Adipose tissue (tissue), 3 donors: ENCODE data around the gene LSP1. TPM values are rescaled to one million over a fixed set of nuclear protein-coding genes. Genes with fewer than 3 reads are reported as not detected.
"Not testable (repeated sequence)": the region's sequence is repeated elsewhere in the genome, so short reads cannot be mapped to it uniquely, and the experiment has no call there.

ENCODE experiments used
- H3K27ac ChIP-seq: one replicate; pipeline ENCODE4 v1.5.1; 2013; ENCODE audit warnings: low read depth, low read length
- WGBS, 3 donors: extraction: QIAGEN DNeasy Blood & Tissue Kit; methylation state at CpG; one replicate each; pipeline ENCODE4 v1.1.7; 2013; 5-methylcytosine and 5-hydroxymethylcytosine counted together
- polyA plus RNA-seq, 3 donors: library from polyadenylated mRNA; stranded (reverse); fragments of 200-250 nt; gene quantifications; one replicate each; pipeline ENCODE4 v1.2.3, GENCODE V29; 2013
- donor health status: healthy with polysubstance abuse.
- donor health status: Bipolar disorder and iron deficiency.
- donor health status: healthy.

LSP1 gene
- polyA plus RNA-seq, 3 donors, result 5.2 to 187 (median 40.4) TPM

- WGBS, 3 donors, result 65 to 71% (median 67%) methylated on average over 28 to 34 of the region's 34 CpGs
- H3K27ac ChIP-seq, result no peak overlapping the region
Observed at GRCh38 chr11:1869427-1870325, 16.8 kb downstream of the LSP1 start.

- H3K27ac ChIP-seq, result no peak overlapping the region
- 60 to 73% (median 64%) methylated on average over 12 of the region's 12 CpGs for WGBS, 3 donors
Observed at GRCh38 chr11:1870326-1870696, 17.4 kb downstream of the LSP1 start.

GRCh38 chr11:1870721-1871466 is 18.0 kb downstream of the LSP1 start:
- H3K27ac ChIP-seq, result no peak overlapping the region
- 37 to 57% (median 40%) methylated on average over 48 to 50 of the region's 50 CpGs for WGBS, 3 donors

- 77 to 83% (median 81%) methylated on average over 15 of the region's 15 CpGs for WGBS, 3 donors
- no peak overlapping the region for H3K27ac ChIP-seq
Observed at GRCh38 chr11:1871531-1871930, 18.6 kb downstream of the LSP1 start.

GRCh38 chr11:1872267-1872985 is 19.5 kb downstream of the LSP1 start:
- 67 to 81% (median 80%) methylated on average over 24 to 25 of the region's 25 CpGs for WGBS, 3 donors
- no peak overlapping the region for H3K27ac ChIP-seq

- WGBS, 3 donors, result 29 to 58% (median 37%) methylated on average over 10 to 11 of the region's 11 CpGs
- H3K27ac ChIP-seq, result no peak overlapping the region
Observed at GRCh38 chr11:1873048-1873812, 20.3 kb downstream of the LSP1 start.

GRCh38 chr11:1873813-1874150 is 20.9 kb downstream of the LSP1 start:
- H3K27ac ChIP-seq, result not testable (repeated sequence)
- 67 to 91% (median 85%) methylated on average over 10 to 17 of the region's 17 CpGs for WGBS, 3 donors

GRCh38 chr11:1874441-1875092 is 21.7 kb downstream of the LSP1 start:
- not testable (repeated sequence) for H3K27ac ChIP-seq
- 60 to 85% (median 65%) methylated on average over 15 to 17 of the region's 17 CpGs for WGBS, 3 donors

GRCh38 chr11:1875093-1875850 is 22.4 kb downstream of the LSP1 start:
- WGBS, 3 donors, result 56 to 84% (median 74%) methylated on average over 25 to 28 of the region's 28 CpGs
- H3K27ac ChIP-seq, result no peak overlapping the region

- H3K27ac ChIP-seq, result not testable (repeated sequence)
Observed at GRCh38 chr11:1875851-1876301, 23.0 kb downstream of the LSP1 start.

GRCh38 chr11:1876361-1877063 is 23.6 kb downstream of the LSP1 start:
- H3K27ac ChIP-seq, result no peak overlapping the region
- 28 to 45% (median 30%) methylated on average over 24 to 26 of the region's 26 CpGs for WGBS, 3 donors

More at GRCh38 chr11:1875851-1876301, 23.0 kb downstream of the LSP1 start:
- WGBS, 3 donors, result 57 to 84% (median 74%) methylated on average over 9 to 12 of the region's 13 CpGs

GRCh38 chr11:1877211-1878136 is 24.6 kb downstream of the LSP1 start:
- H3K27ac ChIP-seq, result no peak overlapping the region
- WGBS, 3 donors, result 42 to 63% (median 48%) methylated on average over 32 to 33 of the region's 33 CpGs

- WGBS, 3 donors, result 72 to 86% (median 76%) methylated on average over 30 of the region's 30 CpGs
- no peak overlapping the region for H3K27ac ChIP-seq
Observed at GRCh38 chr11:1878137-1879031, 25.5 kb downstream of the LSP1 start.

- WGBS, 3 donors, result 85 to 91% (median 89%) methylated on average over 13 of the region's 13 CpGs
- H3K27ac ChIP-seq, result no peak overlapping the region
Observed at GRCh38 chr11:1879342-1879940, 26.6 kb downstream of the LSP1 start.
